Activated CD4-positive, alpha-beta T cell treated with anti-CD3 and anti-CD28 coated beads for 4 hours (primary cell): ENCODE results near the gene COL1A1.

ENCODE experiments used
- DNase-seq, 2 donors: peaks; one replicate each; pipeline ENCODE4 v3.0.0-alpha.2; 2020

Gene COL1A1

GRCh38 chr17:50213026-50214022 lies 11.9 kb upstream of the COL1A1 start:
- DNase-seq: no peak

GRCh38 chr17:50212121-50212843 lies 10.9 kb upstream of the COL1A1 start:
- no peak for DNase-seq

GRCh38 chr17:50211249-50212120 lies 10.1 kb upstream of the COL1A1 start:
- DNase-seq: no peak

GRCh38 chr17:50210240-50211225 lies 9.1 kb upstream of the COL1A1 start:
- DNase-seq: no peak

- no peak for DNase-seq
Measured at GRCh38 chr17:50209472-50210239, 8.2 kb upstream of the COL1A1 start.

GRCh38 chr17:50209133-50209471 lies 7.7 kb upstream of the COL1A1 start:
- DNase-seq: no peak

- DNase-seq: no peak
Measured at GRCh38 chr17:50208611-50209061, 7.2 kb upstream of the COL1A1 start.

GRCh38 chr17:50207792-50208567 lies 6.5 kb upstream of the COL1A1 start:
- no peak for DNase-seq

GRCh38 chr17:50207315-50207714 lies 5.9 kb upstream of the COL1A1 start:
- no peak for DNase-seq

GRCh38 chr17:50206604-50207293 lies 5.3 kb upstream of the COL1A1 start:
- DNase-seq: peak in 1 of 2 donors; percentile 13

- DNase-seq: no peak
Measured at GRCh38 chr17:50205963-50206505, 4.6 kb upstream of the COL1A1 start.

- DNase-seq: no peak
Measured at GRCh38 chr17:50205111-50205962, 3.9 kb upstream of the COL1A1 start.

GRCh38 chr17:50204431-50204830 lies 3.0 kb upstream of the COL1A1 start:
- DNase-seq: no peak

- DNase-seq: no peak
Measured at GRCh38 chr17:50203604-50204345, 2.3 kb upstream of the COL1A1 start.

GRCh38 chr17:50203086-50203485 lies 1.7 kb upstream of the COL1A1 start:
- DNase-seq: no peak

- peak; percentile 78 to 80 for DNase-seq
Measured at GRCh38 chr17:50200457-50201275, 765 bp downstream of the COL1A1 start.
